ENCODE data around the gene NOTCH2NLA. TPM values are rescaled to one million over a fixed set of nuclear protein-coding genes. Genes with fewer than 3 reads are reported as not detected.

The NOTCH2NLA gene
- total RNA-seq, 2 donors from 2014 or later, result 43.3 to 107 TPM

Other genes with a start within 250 kb of the NOTCH2NLA start
- 100 to 1,000 TPM; 618 to 736 TPM for gene TXNIP, start 232.4 kb downstream of the NOTCH2NLA start, total RNA-seq
- 1 to 10 TPM in 1 of 2 donors, not detected in 1; 1.2 TPM for gene HJV, start 207.3 kb downstream of the NOTCH2NLA start, total RNA-seq
- gene NBPF10, start 84.2 kb downstream of the NOTCH2NLA start, total RNA-seq, result 1 to 10 TPM; 1.2 to 4.1 TPM